Measurements from ENCODE around the gene EHD4. TPM values are rescaled to one million over a fixed set of nuclear protein-coding genes. Genes with fewer than 3 reads are reported as not detected.

The EHD4 gene
- total and polyA plus RNA-seq, 9 donors, result 8.8 to 23.3 (median 13.7) TPM

- Histone ChIP-seq H3K4me3 (no peak overlapping the region), H3K27me3 (no peaks in the 10 kb centered on the region), H3K4me1 (ENCODE audit: insufficient read depth) (peaks cover 6% of the 10 kb centered on the region), H3K27ac (no peak overlapping the region), H3K36me3 (no peaks in the 10 kb centered on the region), H3K9me3 (no peaks in the 10 kb centered on the region)
- intact Hi-C loops (cut with DNase I), result loop anchor here in 1 of 4 donors (5.0 kb wide), 1 partner anchor 1374 kb away; no protein-coding TSS in a partner anchor
- DNase-seq, result no peak
- WGBS, 3 donors, result 69 to 77% (median 73%) methylated on average over 6 of the region's 6 CpGs
- TF ChIP-seq POLR2A (IDR thresholded peaks at IDR 0.05) (no peak), CTCF (IDR thresholded peaks at IDR 0.05) (no peak), EP300 (IDR thresholded peaks at IDR 0.05) (no peak)
Observed at GRCh38 chr15:41977757-41978383, 5.5 kb upstream of the EHD4 start.

- intact Hi-C loops (cut with DNase I), result loop anchor here in 1 of 4 donors (5.0 kb wide), 1 partner anchor 1377 kb away; no protein-coding TSS in a partner anchor
- 50 to 69% (median 54%) methylated on average over 2 of the region's 2 CpGs for WGBS, 3 donors
- H3K9me3 ChIP-seq, result no peaks in the 10 kb centered on the region
Observed at GRCh38 chr15:41975669-41976068, 3.3 kb upstream of the EHD4 start.

GRCh38 chr15:41974041-41974440 is 1.7 kb upstream of the EHD4 start:
- Histone ChIP-seq H3K4me3 (no peak overlapping the region), H3K4me1 (ENCODE audit: insufficient read depth) (no peaks in the 10 kb centered on the region), H3K9me3 (no peaks in the 10 kb centered on the region), H3K27me3 (no peaks in the 10 kb centered on the region), H3K36me3 (no peaks in the 10 kb centered on the region), H3K27ac (no peak overlapping the region)
- no peak for DNase-seq
- intact Hi-C loops (cut with DNase I), result no loop called here
- TF ChIP-seq EP300 (IDR thresholded peaks at IDR 0.05) (no peak), CTCF (IDR thresholded peaks at IDR 0.05) (no peak), POLR2A (IDR thresholded peaks at IDR 0.05) (no peak)
- 85 to 92% (median 88%) methylated on average over 1 of the region's 1 CpG for WGBS, 3 donors

More at GRCh38 chr15:41975669-41976068, 3.3 kb upstream of the EHD4 start:
- Histone ChIP-seq H3K4me1 (ENCODE audit: insufficient read depth) (peaks cover 5% of the 10 kb centered on the region), H3K36me3 (no peaks in the 10 kb centered on the region), H3K4me3 (no peak overlapping the region), H3K27ac (no peak overlapping the region), H3K27me3 (no peaks in the 10 kb centered on the region)
- DNase-seq, result no peak
- no peak for TF ChIP-seq EP300 (IDR thresholded peaks at IDR 0.05)
- no peak for TF ChIP-seq POLR2A (IDR thresholded peaks at IDR 0.05)
- TF ChIP-seq CTCF (IDR thresholded peaks at IDR 0.05), result no peak

- Histone ChIP-seq H3K36me3 (no peaks in the 10 kb centered on the region), H3K9me3 (no peaks in the 10 kb centered on the region), H3K27ac (peak overlapping the region; percentile 67 to 74), H3K4me3 (peak overlapping the region; percentile 97), H3K4me1 (ENCODE audit: insufficient read depth) (no peaks in the 10 kb centered on the region), H3K27me3 (no peaks in the 10 kb centered on the region)
- TF ChIP-seq EP300 (IDR thresholded peaks at IDR 0.05) (no peak), POLR2A (IDR thresholded peaks at IDR 0.05) (no peak), CTCF (IDR thresholded peaks at IDR 0.05) (no peak)
- DNase-seq, result peak in 2 of 5 donors; percentile 38 to 61
- 0 to 2% (median 0%) methylated on average over 33 to 46 of the region's 46 CpGs for WGBS, 3 donors
- intact Hi-C loops (cut with DNase I), result no loop called here
Observed at GRCh38 chr15:41971895-41972252, 483 bp downstream of the EHD4 start.

Data from ovary (tissue), 9 donors.